ENCODE results near the gene EEIG1.
A peak's percentile ranks its signal among the peaks of the same experiment; 100 is the strongest.

The EEIG1 gene

GRCh38 chr9:127949827-127950512 lies 30.8 kb downstream of the EEIG1 start:
- no peaks in the 10 kb centered on the region for H3K27me3 Mint-ChIP-seq (ENCODE audit: low read depth)
- H3K36me3 Mint-ChIP-seq (ENCODE audit: low read depth), result peaks cover 22% of the 10 kb centered on the region
- H3K4me3 Mint-ChIP-seq, result no peak overlapping the region
- H3K9me3 Mint-ChIP-seq, result no peaks in the 10 kb centered on the region
- H3K4me1 Mint-ChIP-seq (ENCODE audit: low read depth), result peaks cover 27% of the 10 kb centered on the region
- H3K27ac Mint-ChIP-seq, result peak overlapping the region; percentile 65

DNA sequence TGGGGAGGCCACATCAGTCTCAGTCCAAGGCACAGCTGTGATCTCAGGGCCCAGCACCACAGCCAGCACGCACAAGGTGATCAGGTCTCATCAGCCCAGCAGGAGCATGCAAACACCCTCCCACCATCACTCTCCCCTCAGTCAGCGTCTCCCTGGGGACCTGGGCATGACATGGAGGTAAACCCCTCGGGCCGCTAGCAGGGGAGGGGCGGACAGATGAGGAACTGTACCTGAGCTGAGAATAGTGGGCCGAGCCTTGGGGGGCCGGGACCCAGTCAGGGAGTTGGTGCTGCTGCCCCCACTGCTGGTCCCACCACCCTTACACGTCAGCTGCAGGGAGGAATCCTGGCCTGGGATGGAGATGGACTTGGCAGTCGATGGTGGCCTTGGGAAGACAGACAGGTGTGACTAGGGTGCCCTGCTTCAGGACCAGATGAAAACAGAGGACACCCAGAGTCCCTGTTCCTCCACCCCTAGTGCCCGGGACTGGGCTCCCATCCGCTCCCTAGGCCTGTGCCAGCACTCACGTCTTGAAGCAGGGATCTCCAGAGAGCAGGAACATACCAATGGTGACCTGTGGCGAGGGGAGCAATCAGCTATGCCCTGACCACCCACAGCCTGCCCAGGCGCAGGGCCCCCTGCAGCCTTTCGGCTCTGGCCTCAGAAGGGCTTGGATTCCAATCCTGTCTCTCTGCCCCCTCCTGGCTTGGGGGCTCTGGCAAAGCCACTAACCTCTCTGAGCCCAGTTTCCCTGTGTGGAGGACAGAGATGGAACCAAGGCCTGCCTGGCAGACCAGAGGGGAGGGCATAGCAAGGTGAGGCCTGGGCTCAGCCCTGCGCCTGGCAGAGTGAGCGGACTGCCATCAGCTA lies 32.7 kb downstream of the EEIG1 start:
- Mint-ChIP-seq H3K36me3 (ENCODE audit: low read depth) (peaks cover 29% of the 10 kb centered on the region), H3K4me3 (no peak overlapping the region), H3K4me1 (ENCODE audit: low read depth) (peaks cover 24% of the 10 kb centered on the region), H3K27ac (no peak overlapping the region), H3K27me3 (ENCODE audit: low read depth) (no peaks in the 10 kb centered on the region), H3K9me3 (no peaks in the 10 kb centered on the region)

- Mint-ChIP-seq H3K9me3 (no peaks in the 10 kb centered on the region), H3K27ac (no peak overlapping the region), H3K4me1 (ENCODE audit: low read depth) (peaks cover 23% of the 10 kb centered on the region), H3K4me3 (no peak overlapping the region), H3K27me3 (ENCODE audit: low read depth) (no peaks in the 10 kb centered on the region), H3K36me3 (ENCODE audit: low read depth) (peaks cover 38% of the 10 kb centered on the region)
Observed at GRCh38 chr9:127946728-127947127, 34.1 kb downstream of the EEIG1 start.

DNA sequence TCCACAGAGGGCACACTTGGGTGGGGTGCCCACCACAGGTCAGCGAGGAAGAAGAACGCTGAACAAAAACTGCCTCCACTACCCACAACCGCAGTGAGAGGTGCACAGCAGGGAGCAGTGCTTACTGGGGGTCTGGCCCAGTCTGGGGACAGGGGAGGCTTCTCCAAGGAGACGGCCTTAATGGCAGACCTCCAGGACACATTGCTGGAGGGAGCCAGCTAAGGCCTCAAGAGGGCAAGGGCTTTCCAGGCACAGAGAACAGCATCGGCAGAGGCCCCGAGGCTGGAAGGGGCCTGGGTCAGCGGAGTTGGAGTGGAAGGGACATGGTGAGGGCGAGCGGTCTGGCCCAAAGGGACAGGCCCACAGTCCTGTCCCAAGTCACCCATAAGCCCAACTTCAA lies 34.8 kb downstream of the EEIG1 start:
- no peaks in the 10 kb centered on the region for H3K27me3 Mint-ChIP-seq (ENCODE audit: low read depth)
- H3K4me1 Mint-ChIP-seq (ENCODE audit: low read depth), result peaks cover 21% of the 10 kb centered on the region
- no peaks in the 10 kb centered on the region for H3K9me3 Mint-ChIP-seq
- H3K4me3 Mint-ChIP-seq, result no peak overlapping the region
- no peak overlapping the region for H3K27ac Mint-ChIP-seq
- H3K36me3 Mint-ChIP-seq (ENCODE audit: low read depth), result peaks cover 36% of the 10 kb centered on the region

DNA sequence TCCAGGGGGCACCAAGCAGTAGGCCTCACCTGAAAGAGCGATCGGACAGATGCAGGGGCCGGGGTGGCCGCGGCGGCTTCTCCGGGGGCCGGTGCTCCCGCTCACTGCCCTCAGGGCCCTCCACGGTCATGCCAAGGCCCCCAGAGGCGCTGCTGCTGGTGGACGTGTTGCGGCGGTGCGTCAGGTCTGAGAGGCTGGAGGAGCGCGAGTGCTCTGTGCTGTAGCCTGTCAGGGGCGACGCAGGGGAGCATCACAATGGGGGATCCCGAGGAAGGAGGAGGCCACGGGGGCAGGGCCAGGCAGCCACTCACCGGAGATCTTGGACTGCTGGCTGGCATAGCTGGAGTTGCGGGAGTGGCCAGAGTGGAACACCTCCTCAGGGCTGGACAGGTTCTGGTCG lies 35.5 kb downstream of the EEIG1 start:
- H3K9me3 Mint-ChIP-seq, result no peaks in the 10 kb centered on the region
- peaks cover 16% of the 10 kb centered on the region for H3K4me1 Mint-ChIP-seq (ENCODE audit: low read depth)
- peaks cover 38% of the 10 kb centered on the region for H3K36me3 Mint-ChIP-seq (ENCODE audit: low read depth)
- no peaks in the 10 kb centered on the region for H3K27me3 Mint-ChIP-seq (ENCODE audit: low read depth)
- no peak overlapping the region for H3K27ac Mint-ChIP-seq
- H3K4me3 Mint-ChIP-seq, result no peak overlapping the region

- Mint-ChIP-seq H3K4me1 (ENCODE audit: low read depth) (peaks cover 14% of the 10 kb centered on the region), H3K27me3 (ENCODE audit: low read depth) (no peaks in the 10 kb centered on the region), H3K4me3 (no peak overlapping the region), H3K27ac (no peak overlapping the region), H3K9me3 (no peaks in the 10 kb centered on the region), H3K36me3 (ENCODE audit: low read depth) (peaks cover 37% of the 10 kb centered on the region)
Observed at GRCh38 chr9:127944586-127945218, 36.1 kb downstream of the EEIG1 start.

- H3K4me1 Mint-ChIP-seq (ENCODE audit: low read depth), result peaks cover 12% of the 10 kb centered on the region
- peaks cover 36% of the 10 kb centered on the region for H3K36me3 Mint-ChIP-seq (ENCODE audit: low read depth)
- no peak overlapping the region for H3K4me3 Mint-ChIP-seq
- H3K9me3 Mint-ChIP-seq, result no peaks in the 10 kb centered on the region
- no peaks in the 10 kb centered on the region for H3K27me3 Mint-ChIP-seq (ENCODE audit: low read depth)
- H3K27ac Mint-ChIP-seq, result no peak overlapping the region
Observed at GRCh38 chr9:127943731-127944144, 37.1 kb downstream of the EEIG1 start.

DNA sequence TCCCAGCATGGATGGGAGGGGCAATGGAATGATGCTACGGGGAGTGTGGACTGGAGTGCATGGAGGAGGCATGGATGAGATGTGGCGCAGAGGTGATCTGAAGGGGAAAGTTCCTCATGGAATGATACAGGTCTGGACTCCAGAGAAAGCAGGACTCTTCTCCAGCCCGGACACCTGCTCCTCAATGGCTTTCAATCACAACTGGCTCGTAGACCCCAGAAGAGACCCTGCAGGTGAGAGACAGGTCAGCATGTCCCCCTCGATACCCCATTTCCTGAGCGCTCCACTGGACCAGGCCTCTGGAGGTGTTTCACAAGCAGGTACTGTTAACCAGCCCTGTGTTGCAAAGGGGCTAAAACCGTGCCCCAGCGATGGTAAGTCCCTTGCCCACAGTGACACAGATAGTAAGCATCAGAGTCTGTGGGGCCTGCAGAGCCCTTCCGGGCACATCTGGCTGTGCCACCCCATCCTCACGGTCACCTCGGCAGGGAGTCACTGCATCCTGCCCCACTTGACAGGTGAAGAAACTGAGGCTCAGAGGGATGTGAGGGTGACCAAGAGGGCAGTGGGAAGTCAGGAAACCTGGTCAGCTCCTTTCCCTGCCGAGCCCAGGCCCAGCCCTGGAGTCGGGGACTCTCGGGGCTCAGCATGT lies 37.7 kb downstream of the EEIG1 start:
- Mint-ChIP-seq H3K4me3 (no peak overlapping the region), H3K27me3 (ENCODE audit: low read depth) (no peaks in the 10 kb centered on the region), H3K4me1 (ENCODE audit: low read depth) (peaks cover 12% of the 10 kb centered on the region), H3K36me3 (ENCODE audit: low read depth) (peaks cover 33% of the 10 kb centered on the region), H3K27ac (no peak overlapping the region), H3K9me3 (no peaks in the 10 kb centered on the region)

GRCh38 chr9:127942216-127943010 lies 38.4 kb downstream of the EEIG1 start:
- H3K27ac Mint-ChIP-seq, result no peak overlapping the region
- H3K27me3 Mint-ChIP-seq (ENCODE audit: low read depth), result no peaks in the 10 kb centered on the region
- H3K9me3 Mint-ChIP-seq, result no peaks in the 10 kb centered on the region
- H3K4me3 Mint-ChIP-seq, result no peak overlapping the region
- H3K4me1 Mint-ChIP-seq (ENCODE audit: low read depth), result peaks cover 16% of the 10 kb centered on the region
- H3K36me3 Mint-ChIP-seq (ENCODE audit: low read depth), result peaks cover 35% of the 10 kb centered on the region

GRCh38 chr9:127941961-127942215 lies 38.9 kb downstream of the EEIG1 start:
- Mint-ChIP-seq H3K36me3 (ENCODE audit: low read depth) (peaks cover 32% of the 10 kb centered on the region), H3K9me3 (no peaks in the 10 kb centered on the region), H3K27ac (no peak overlapping the region), H3K4me1 (ENCODE audit: low read depth) (peaks cover 21% of the 10 kb centered on the region), H3K4me3 (no peak overlapping the region), H3K27me3 (ENCODE audit: low read depth) (no peaks in the 10 kb centered on the region)

- H3K4me3 Mint-ChIP-seq, result no peak overlapping the region
- H3K36me3 Mint-ChIP-seq (ENCODE audit: low read depth), result peaks cover 32% of the 10 kb centered on the region
- H3K27me3 Mint-ChIP-seq (ENCODE audit: low read depth), result no peaks in the 10 kb centered on the region
- no peaks in the 10 kb centered on the region for H3K9me3 Mint-ChIP-seq
- no peak overlapping the region for H3K27ac Mint-ChIP-seq
- peaks cover 27% of the 10 kb centered on the region for H3K4me1 Mint-ChIP-seq (ENCODE audit: low read depth)
Observed at GRCh38 chr9:127941062-127941960, 39.5 kb downstream of the EEIG1 start.

GRCh38 chr9:127940593-127940992 lies 40.2 kb downstream of the EEIG1 start:
- H3K4me1 Mint-ChIP-seq (ENCODE audit: low read depth), result peaks cover 34% of the 10 kb centered on the region
- peaks cover 36% of the 10 kb centered on the region for H3K36me3 Mint-ChIP-seq (ENCODE audit: low read depth)
- no peaks in the 10 kb centered on the region for H3K9me3 Mint-ChIP-seq
- H3K4me3 Mint-ChIP-seq, result no peak overlapping the region
- H3K27ac Mint-ChIP-seq, result no peak overlapping the region
- H3K27me3 Mint-ChIP-seq (ENCODE audit: low read depth), result no peaks in the 10 kb centered on the region

- Mint-ChIP-seq H3K4me1 (ENCODE audit: low read depth) (peaks cover 35% of the 10 kb centered on the region), H3K27ac (peak overlapping the region; percentile 63), H3K9me3 (no peaks in the 10 kb centered on the region), H3K36me3 (ENCODE audit: low read depth) (peaks cover 34% of the 10 kb centered on the region), H3K4me3 (peak overlapping the region; percentile 31), H3K27me3 (ENCODE audit: low read depth) (no peaks in the 10 kb centered on the region)
Observed at GRCh38 chr9:127938298-127938690, 42.5 kb downstream of the EEIG1 start.
